K562 (cell line): ENCODE results near the gene TNIP2. TPM values are rescaled to one million over a fixed set of nuclear protein-coding genes. Genes with fewer than 3 reads are reported as not detected.

Experiments
- ATAC-seq: fragments of 200-7000 bp; cut with Tn5 transposase; 3 replicates; pipeline ENCODE4 v1.9.1; 2020; ENCODE audit warnings: moderate library complexity
- BruUV-seq: library from RNA; stranded (reverse); fragments of 400-500 nt; replicated peaks from 2 replicates; lab custom pipeline; 2021; lab: Mats Ljungman, UMichigan
- CTCF ChIA-PET: fragments of 300-600 bp; formaldehyde crosslinking; extraction: SDS; loops from one replicate; lab custom pipeline; 2021; ENCODE audit warnings: low intra/inter-chr PET ratio; lab: Yijun Ruan, JAX
- POLR2A ChIA-PET: fragments of 300-600, 350-650 bp; sonication (Branson Sonifier 250); formaldehyde crosslinking; extraction: SDS; loops from one replicate; lab custom pipeline; 2021; ENCODE audit warnings: antibody characterized with exemption, inconsistent platforms; lab: Yijun Ruan, JAX
- DNase-seq, 4 experiments: peaks; one replicate each; pipeline versions ENCODE4 v3.0.0 to v3.0.0-alpha.2; 2011 to 2018; ENCODE audit warnings: low spot score in 3 of 4, mixed read lengths in 3 of 4; ENCODE audit errors: extremely low read depth in 1 of 4
- FAIRE-seq: peaks from 2 replicates; lab custom pipeline; 2011; peaks lifted over from hg19 to GRCh38; lab: Jason Lieb, UNC
- H2AFZ ChIP-seq: 2 replicates; pipeline ENCODE4 v1.6.0; 2011; ENCODE audit warnings: low read depth, low read length, control low read depth, inconsistent platforms
- H3K27ac ChIP-seq: fragments of 200-600 bp; 3 replicates; pipeline ENCODE4 v1.8.0; 2011; ENCODE audit warnings: low read depth, mild to moderate bottlenecking, control low read depth, inconsistent platforms, low read length, moderate library complexity, mixed read lengths; ENCODE audit errors: extremely low read depth
- H3K27me3 ChIP-seq, 2 experiments: fragments of 300-600 bp in 1 of 2; 2 replicates in 1 of 2; 3 replicates in 1 of 2; pipeline versions ENCODE4 v1.6.0 to v1.8.0; 2011; ENCODE audit warnings: inconsistent platforms in 2 of 2, low read length in 2 of 2, mild to moderate bottlenecking in 1 of 2, mixed read lengths in 1 of 2, moderate library complexity in 1 of 2; ENCODE audit not compliant: control insufficient read depth in 2 of 2, insufficient read depth in 2 of 2
- H3K36me3 ChIP-seq: fragments of 300-600 bp; 3 replicates; pipeline ENCODE4 v1.8.0; 2011; ENCODE audit warnings: mild to moderate bottlenecking, low read length, inconsistent platforms; ENCODE audit not compliant: control insufficient read depth, insufficient read depth
- H3K4me1 ChIP-seq, 2 experiments: fragments of 200-600 bp in 1 of 2; replicated peaks in 1 of 2; 2 replicates in 1 of 2; 3 replicates in 1 of 2; pipeline versions ENCODE4 v1.5.1 to v1.8.0; 2011; ENCODE audit warnings: inconsistent platforms in 2 of 2, low read length in 2 of 2, mild to moderate bottlenecking in 1 of 2, mixed read lengths in 1 of 2, moderate library complexity in 1 of 2; ENCODE audit not compliant: control insufficient read depth in 2 of 2, insufficient read depth in 2 of 2
- H3K4me2 ChIP-seq: 2 replicates; pipeline ENCODE4 v1.6.1; 2011; ENCODE audit warnings: low read length, control low read depth, inconsistent platforms, mixed read lengths; ENCODE audit not compliant: insufficient read depth
- H3K4me3 ChIP-seq: fragments of 200-600 bp; sonication (generic), shearing (Covaris generic); 2 replicates; pipeline ENCODE4 v1.5.1; 2016; ENCODE audit warnings: control low read depth, inconsistent platforms
- H3K79me2 ChIP-seq: fragments of 200-600 bp; 3 replicates; pipeline ENCODE4 v1.8.0; 2011; ENCODE audit warnings: low read length, inconsistent platforms; ENCODE audit not compliant: control insufficient read depth, insufficient read depth
- H3K9ac ChIP-seq, 2 experiments: 2 replicates each; pipeline versions ENCODE4 v1.6.0 to v1.6.1; 2011; ENCODE audit warnings: low read depth in 2 of 2, low read length in 2 of 2, control low read depth in 1 of 2, inconsistent platforms in 1 of 2, mild to moderate bottlenecking in 1 of 2, mixed read lengths in 1 of 2; ENCODE audit not compliant: insufficient read depth in 1 of 2
- H3K9me1 ChIP-seq: one replicate; pipeline ENCODE4 v1.6.0; 2011; ENCODE audit warnings: inconsistent platforms, mild to moderate bottlenecking, low read length, moderate library complexity; ENCODE audit not compliant: control insufficient read depth, insufficient read depth
- H3K9me3 ChIP-seq: replicated peaks from 2 replicates; pipeline ENCODE4 v1.5.1; 2011; ENCODE audit warnings: low read depth, low read length, inconsistent platforms; ENCODE audit not compliant: control insufficient read depth, insufficient read depth
- H4K20me1 ChIP-seq: replicated peaks from 2 replicates; pipeline ENCODE4 v1.6.1; 2011; ENCODE audit warnings: low read length, inconsistent platforms, mixed read lengths; ENCODE audit not compliant: control insufficient read depth, insufficient read depth
- ATF3 ChIP-seq, 2 experiments: fragments of 450-650 bp in 1 of 2; sonication (generic) in 1 of 2; formaldehyde crosslinking in 1 of 2; IDR thresholded peaks in 1 of 2; conservative IDR thresholded peaks in 1 of 2; 2 replicates each; pipeline versions ENCODE4 v1.6.1 to v1.8.1; 2016 to 2023; ENCODE audit warnings: mild to moderate bottlenecking in 2 of 2, moderate library complexity in 2 of 2, inconsistent platforms in 1 of 2, missing genetic modification reagents in 1 of 2
- BRD4 ChIP-seq: fragments of 200-600 bp; sonication (generic); IDR thresholded peaks from 2 replicates; pipeline ENCODE4 v1.6.1; 2017; ENCODE audit warnings: inconsistent platforms
- CBX5 ChIP-seq: IDR thresholded peaks from 2 replicates; pipeline ENCODE4 v1.6.1; 2014; ENCODE audit warnings: low read depth, borderline replicate concordance
- KDM4B ChIP-seq, 2 experiments: fragments of 450-650 bp in 1 of 2; sonication (generic) in 1 of 2; IDR thresholded peaks; 2 replicates each; pipeline ENCODE4 v1.6.1; 2016 to 2017; ENCODE audit warnings: borderline replicate concordance in 2 of 2, antibody characterized with exemption in 1 of 2, low read depth in 1 of 2, mild to moderate bottlenecking in 1 of 2
- KLF1 ChIP-seq: fragments of 450-650 bp; IDR thresholded peaks from 2 replicates; pipeline ENCODE4 v1.6.1; 2016; ENCODE audit warnings: missing genetic modification characterization, missing compliant biosample characterization
- TARDBP ChIP-seq: fragments of 450-650 bp; IDR thresholded peaks from 2 replicates; pipeline ENCODE4 v1.6.1; 2016
- TEAD4 ChIP-seq, 2 experiments: sonication (generic) in 1 of 2; formaldehyde crosslinking in 1 of 2; IDR thresholded peaks; 2 replicates each; pipeline versions ENCODE4 v1.6.1 to v1.8.0; 2012 to 2022; ENCODE audit warnings: borderline replicate concordance in 1 of 2, inconsistent platforms in 1 of 2, low read length in 1 of 2, mild to moderate bottlenecking in 1 of 2, missing genetic modification reagents in 1 of 2
- TRIM28 ChIP-seq: fragments of 450-650 bp; IDR thresholded peaks from 2 replicates; pipeline ENCODE4 v1.6.1; 2017
- ZFP36 ChIP-seq: fragments of 150-350 bp; IDR thresholded peaks from 2 replicates; pipeline ENCODE4 v1.6.1; 2018; ENCODE audit warnings: low read length, low read depth; ENCODE audit not compliant: partially characterized antibody
- ZFX ChIP-seq: sonication (generic); formaldehyde crosslinking; IDR thresholded peaks from 2 replicates; pipeline ENCODE4 v1.8.0; 2022; ENCODE audit warnings: mild to moderate bottlenecking, missing genetic modification reagents, moderate library complexity
- WGBS: fragments of 100-300 bp; shearing (Covaris generic); methylation state at CpG from one replicate; pipeline ENCODE4 v1.1.6; 2016; ENCODE audit warnings: low coverage, mixed read lengths; ENCODE audit not compliant: insufficient coverage; ENCODE audit errors: missing lambda C conversion rate; 5-methylcytosine and 5-hydroxymethylcytosine counted together
- in situ Hi-C: fragments of 300-500 bp; cut with MboI; formaldehyde crosslinking; loops from 4 replicates; pipeline ENCODE4 v1.15.0; 2018; ENCODE audit warnings: inconsistent platforms, mixed read lengths
- intact Hi-C: fragments of 100-400 bp; cut with micrococcal nuclease; formaldehyde crosslinking; loops from 2 replicates; pipeline ENCODE4 v1.14.2; 2022
- polyA plus RNA-seq, 8 experiments: library from polyadenylated mRNA; depleted of rRNA in 4 of 8; stranded (reverse) in 5 of 8; unstranded in 3 of 8; fragments of >200 nt; fragmentation: Nextera tagmentation in 2 of 8; fragmentation: Illumina TruSeq in 1 of 8; extraction: Ambion mirVana in 2 of 8; extraction: Trizol in 1 of 8; gene quantifications; 2 replicates each; pipeline versions ENCODE4 v1.2.1 to v1.2.3, GENCODE V29; 2011 to 2014; ENCODE audit warnings: inconsistent platforms in 1 of 8, missing spikeins in 1 of 8
- total RNA-seq, 7 experiments: library from RNA; depleted of rRNA in 6 of 7; stranded (reverse); fragments of >200 nt in 6 of 7; fragmentation: Illumina TruSeq in 2 of 7; extraction: Trizol in 2 of 7; gene quantifications; 2 replicates each; pipeline versions ENCODE4 v1.2.1 to v1.2.3, GENCODE V29; 2011 to 2021; ENCODE audit warnings: low replicate concordance in 1 of 7
- TF ChIP-seq, protein P1 (sequence below): IDR thresholded peaks from 2 replicates; pipeline ENCODE4 v1.6.1; 2016; ENCODE audit warnings: missing genetic modification characterization, missing compliant biosample characterization

The TNIP2 gene
- total and polyA plus RNA-seq, 9 of the 15 experiments (the other 6 are each of a cell fraction or from before 2014, with no cell fraction given), result 0.61 to 42.6 (median 19.5) TPM

- WGBS, result 88% methylated on average over 10 of the region's 10 CpGs
- POLR2A ChIA-PET, result interaction anchor here (0.9 to 1.6 kb wide), 2 partner anchors 11 to 14 kb away, joined by 3 to 4 read pairs; no protein-coding TSS in a partner anchor
- intact Hi-C loops (no loop called here), in situ Hi-C loops (no loop called here)
- H3K9me3 ChIP-seq, result no peaks in the 10 kb centered on the region
- no peaks in the 10 kb centered on the region for H3K79me2 ChIP-seq
- FAIRE-seq (no peak), ATAC-seq (no peak), DNase-seq (no peak)
- BruUV-seq, result no TSS peak
- H2AFZ ChIP-seq, result no peak overlapping the region
- no peaks in the 10 kb centered on the region for H3K9me1 ChIP-seq
- H3K4me1 ChIP-seq, result no peaks in the 10 kb centered on the region
- no peak overlapping the region for H3K4me2 ChIP-seq
- H3K9ac ChIP-seq, result no peak overlapping the region
- no peaks in the 10 kb centered on the region for H4K20me1 ChIP-seq
- H3K27me3 ChIP-seq, result no peaks in the 10 kb centered on the region
- CTCF ChIA-PET, result no interaction called here
- H3K36me3 ChIP-seq, result peaks cover 50% of the 10 kb centered on the region; the same call in 2 of the 3 replicates
- TF ChIP-seq BRD4 (no peak), ATF3 (IDR thresholded peaks at IDR 0.05) (no peak), ATF3 (CRISPR knock-in tag; conservative IDR thresholded peaks at IDR 0.05) (no peak), CBX5 (no peak), TRIM28 (no peak), KLF1 (tag) (no peak), TARDBP (no peak), ZFP36 (no peak), KDM4B (IDR thresholded peaks at IDR 0.05; ENCODE audit: borderline replicate concordance in 2 of 2, low read depth in 1 of 2) (no peak), TEAD4 (IDR thresholded peaks at IDR 0.05; ENCODE audit: low read length) (no peak), TEAD4 (CRISPR knock-in tag; IDR thresholded peaks at IDR 0.05; ENCODE audit: borderline replicate concordance) (no peak), ZFX (CRISPR knock-in tag) (no peak)
- TF ChIP-seq, protein P1, sequence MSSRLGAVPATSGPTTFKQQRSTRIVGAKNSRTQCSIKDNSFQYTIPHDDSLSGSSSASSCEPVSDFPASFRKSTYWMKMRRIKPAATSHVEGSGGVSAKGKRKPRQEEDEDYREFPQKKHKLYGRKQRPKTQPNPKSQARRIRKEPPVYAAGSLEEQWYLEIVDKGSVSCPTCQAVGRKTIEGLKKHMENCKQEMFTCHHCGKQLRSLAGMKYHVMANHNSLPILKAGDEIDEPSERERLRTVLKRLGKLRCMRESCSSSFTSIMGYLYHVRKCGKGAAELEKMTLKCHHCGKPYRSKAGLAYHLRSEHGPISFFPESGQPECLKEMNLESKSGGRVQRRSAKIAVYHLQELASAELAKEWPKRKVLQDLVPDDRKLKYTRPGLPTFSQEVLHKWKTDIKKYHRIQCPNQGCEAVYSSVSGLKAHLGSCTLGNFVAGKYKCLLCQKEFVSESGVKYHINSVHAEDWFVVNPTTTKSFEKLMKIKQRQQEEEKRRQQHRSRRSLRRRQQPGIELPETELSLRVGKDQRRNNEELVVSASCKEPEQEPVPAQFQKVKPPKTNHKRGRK, result no peak
- H3K4me3 ChIP-seq, result no peak overlapping the region
- no peak overlapping the region for H3K27ac ChIP-seq
Measured at GRCh38 chr4:2714061-2714770, 41.9 kb downstream of the TNIP2 start.
